GM12878 (cell line): ENCODE results near the gene FRMD8. TPM values are rescaled to one million over a fixed set of nuclear protein-coding genes. Genes with fewer than 3 reads are reported as not detected.

Experiments
- ATAC-seq: fragments of 200-7000 bp; cut with Tn5 transposase; 3 replicates; pipeline ENCODE4 v1.9.1; 2020; ENCODE audit warnings: mild to moderate bottlenecking, moderate library complexity
- BruUV-seq: library from RNA; stranded (reverse); fragments of 400-500 nt; replicated peaks from 2 replicates; lab custom pipeline; 2021; lab: Mats Ljungman, UMichigan
- CTCF ChIA-PET: fragments of 300-600 bp; sonication (Branson Sonifier 250); formaldehyde crosslinking; extraction: SDS; loops from one replicate; lab custom pipeline; 2021; ENCODE audit warnings: inconsistent platforms; lab: Yijun Ruan, JAX
- POLR2A ChIA-PET: fragments of 350-600 bp; formaldehyde crosslinking; extraction: SDS; loops from one replicate; lab custom pipeline; 2021; ENCODE audit warnings: inconsistent platforms; lab: Charles Lee
- RAD21 ChIA-PET: fragments of 300-600 bp; sonication (Branson Sonifier 250); formaldehyde crosslinking; loops from one replicate; lab custom pipeline; 2023; ENCODE audit warnings: antibody characterized with exemption; ENCODE audit not compliant: unreplicated experiment; lab: Charles Lee
- SMC1A ChIA-PET: fragments of 300-600 bp; sonication (Branson Sonifier 250); formaldehyde crosslinking; loops from one replicate; lab custom pipeline; 2023; ENCODE audit not compliant: unreplicated experiment, uncharacterized antibody; lab: Charles Lee
- DNase-seq: peaks from one replicate; pipeline ENCODE4 v3.0.0-alpha.2; 2011; ENCODE audit warnings: low read depth, low spot score
- FAIRE-seq: peaks from 3 replicates; lab custom pipeline; 2011; peaks lifted over from hg19 to GRCh38; lab: Jason Lieb, UNC
- H2AFZ ChIP-seq: 2 replicates; pipeline ENCODE4 v1.6.0; 2011; ENCODE audit warnings: low read depth, low read length, control low read depth; ENCODE audit not compliant: control insufficient read depth
- H3K27ac ChIP-seq: 2 replicates; pipeline ENCODE4 v1.5.1; 2011; ENCODE audit warnings: control low read depth; ENCODE audit not compliant: control insufficient read depth, insufficient read depth
- H3K27me3 ChIP-seq, 2 experiments: replicated peaks in 1 of 2; 2 replicates each; pipeline versions ENCODE4 v1.6.0 to v1.6.1; 2011; ENCODE audit warnings: low read length in 1 of 2; ENCODE audit not compliant: control insufficient read depth in 2 of 2, insufficient read depth in 2 of 2
- H3K36me3 ChIP-seq, 2 experiments: 2 replicates each; pipeline ENCODE4 v1.5.1; 2011; ENCODE audit warnings: low read length in 1 of 2; ENCODE audit not compliant: control insufficient read depth in 2 of 2, insufficient read depth in 2 of 2
- H3K4me1 ChIP-seq: 2 replicates; pipeline ENCODE4 v1.6.1; 2011; ENCODE audit warnings: mild to moderate bottlenecking, low read length, moderate library complexity, mixed read lengths; ENCODE audit not compliant: control insufficient read depth, insufficient read depth
- H3K4me2 ChIP-seq: 2 replicates; pipeline ENCODE4 v1.6.0; 2011; ENCODE audit warnings: control low read depth; ENCODE audit not compliant: control insufficient read depth, insufficient read depth
- H3K4me3 ChIP-seq: fragments of 200-600 bp; sonication (generic); 2 replicates; pipeline ENCODE4 v1.5.1; 2016
- H3K79me2 ChIP-seq: 2 replicates; pipeline ENCODE4 v1.6.0; 2011; ENCODE audit warnings: low read length; ENCODE audit not compliant: control insufficient read depth, insufficient read depth
- H3K9ac ChIP-seq: 2 replicates; pipeline ENCODE4 v1.8.0; 2011; ENCODE audit warnings: low read length, control low read depth, mixed read lengths; ENCODE audit not compliant: control insufficient read depth, insufficient read depth
- H3K9me3 ChIP-seq: replicated peaks from 3 replicates; pipeline ENCODE4 v1.5.1; 2011; ENCODE audit warnings: mild to moderate bottlenecking, low read length; ENCODE audit not compliant: control insufficient read depth, insufficient read depth
- H4K20me1 ChIP-seq: 2 replicates; pipeline ENCODE4 v1.6.0; 2011; ENCODE audit not compliant: control insufficient read depth, insufficient read depth
- CBX3 ChIP-seq: fragments of 200-600 bp; sonication (generic); IDR thresholded peaks from 2 replicates; pipeline ENCODE4 v1.6.1; 2016; ENCODE audit warnings: low read depth, borderline replicate concordance
- HDGF ChIP-seq: fragments of 450-650 bp; IDR thresholded peaks from 2 replicates; pipeline ENCODE4 v1.6.1; 2016; ENCODE audit warnings: antibody characterized with exemption
- KLF5 ChIP-seq: fragments of 450-650 bp; IDR thresholded peaks from 2 replicates; pipeline ENCODE4 v1.6.1; 2014; ENCODE audit warnings: mild to moderate bottlenecking; ENCODE audit not compliant: partially characterized antibody
- NFXL1 ChIP-seq: fragments of 450-650 bp; IDR thresholded peaks from 2 replicates; pipeline ENCODE4 v1.6.1; 2017; ENCODE audit warnings: antibody characterized with exemption, mild to moderate bottlenecking, borderline replicate concordance
- RUNX3 ChIP-seq: IDR thresholded peaks from 2 replicates; pipeline ENCODE4 v1.6.1; 2012; ENCODE audit warnings: low read length, inconsistent platforms
- SMARCA5 ChIP-seq: fragments of 450-650 bp; IDR thresholded peaks from 2 replicates; pipeline ENCODE4 v1.6.1; 2017; ENCODE audit warnings: mild to moderate bottlenecking
- ZZZ3 ChIP-seq: IDR thresholded peaks from 2 replicates; pipeline ENCODE4 v1.6.1; 2011; ENCODE audit warnings: low read depth; ENCODE audit not compliant: control insufficient read depth, insufficient read length
- WGBS: methylation state at CpG from one replicate; pipeline ENCODE4 v1.1.6; 2016; ENCODE audit warnings: low lambda C conversion rate; ENCODE audit not compliant: insufficient replicate concordance, insufficient coverage; ENCODE audit errors: missing lambda C conversion rate; 5-methylcytosine and 5-hydroxymethylcytosine counted together
- in situ Hi-C: fragments of 300-500 bp; cut with MboI; formaldehyde crosslinking; loops from 9 replicates; pipeline ENCODE4 v1.14.3; 2018; ENCODE audit warnings: mixed read lengths
- intact Hi-C: fragments of 100-400 bp; cut with micrococcal nuclease; formaldehyde crosslinking; loops from one replicate; pipeline ENCODE4 v1.14.2; 2022; ENCODE audit not compliant: unreplicated experiment
- polyA plus RNA-seq, 11 experiments: library from polyadenylated mRNA; depleted of rRNA in 4 of 11; unstranded in 6 of 11; stranded (reverse) in 5 of 11; fragments of >200 nt; fragmentation: Nextera tagmentation in 4 of 11; fragmentation: Illumina TruSeq in 1 of 11; extraction: Ambion mirVana in 4 of 11; extraction: Trizol in 1 of 11; gene quantifications; 1 replicate in 1 of 11; 2 replicates in 10 of 11; pipeline versions ENCODE4 v1.2.1 to v1.2.3, GENCODE V29; 2011 to 2016; ENCODE audit warnings: inconsistent platforms in 2 of 11, missing spikeins in 2 of 11, low read depth in 1 of 11
- total RNA-seq, 4 experiments: library from RNA; depleted of rRNA in 3 of 4; stranded (reverse); fragments of >200 nt in 3 of 4; fragmentation: Illumina TruSeq in 1 of 4; extraction: Trizol in 1 of 4; gene quantifications; 2 replicates each; pipeline versions ENCODE4 v1.2.1 to v1.2.3, GENCODE V29; 2013 to 2021
- TF ChIP-seq, protein P1 (sequence below): fragments of 450-650 bp; IDR thresholded peaks from 2 replicates; pipeline ENCODE4 v1.6.1; 2016; ENCODE audit warnings: mild to moderate bottlenecking, moderate library complexity, borderline replicate concordance
- TF ChIP-seq, protein P2 (sequence below): fragments of 450-650 bp; IDR thresholded peaks from 2 replicates; pipeline ENCODE4 v1.6.1; 2016; ENCODE audit warnings: mild to moderate bottlenecking
- TF ChIP-seq, protein P3 (sequence below): fragments of 450-650 bp; IDR thresholded peaks from 2 replicates; pipeline ENCODE4 v1.6.1; 2014; ENCODE audit warnings: mild to moderate bottlenecking
- TF ChIP-seq, protein P4 (sequence below): fragments of 450-650 bp; IDR thresholded peaks from 2 replicates; pipeline ENCODE4 v1.6.1; 2016; ENCODE audit warnings: mild to moderate bottlenecking
- TF ChIP-seq, protein P5 (sequence below): fragments of 450-650 bp; formaldehyde crosslinking; IDR thresholded peaks from 2 replicates; pipeline ENCODE4 v1.4.0; 2022; ENCODE audit warnings: mild to moderate bottlenecking, moderate library complexity

FRMD8 gene
- total and polyA plus RNA-seq, 10 of the 15 experiments (the other 5 are each of a cell fraction or from before 2014, with no cell fraction given) = 8.3 to 69.4 (median 28.0) TPM

DNA sequence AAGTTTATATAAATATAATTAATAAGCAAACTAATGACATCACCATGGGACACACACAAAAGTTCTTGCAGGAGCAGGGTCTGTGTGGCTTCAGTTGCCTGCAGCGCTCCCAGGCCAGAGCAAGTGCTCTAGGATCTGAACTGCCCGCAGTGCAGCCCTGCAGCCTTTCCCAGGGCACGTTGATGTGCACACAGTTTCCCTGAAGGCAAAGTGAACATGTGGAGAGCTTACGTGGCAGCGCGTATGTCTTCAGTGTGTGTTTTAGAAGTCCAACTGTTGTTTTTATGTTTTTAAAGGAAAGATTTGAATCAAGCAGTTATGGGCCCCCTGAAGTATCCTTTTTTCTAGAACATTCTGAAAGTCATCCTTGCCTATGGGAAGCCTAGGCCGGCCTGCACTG is 33.1 kb upstream of the FRMD8 start:
- DNase-seq (no peak), FAIRE-seq (no peak), ATAC-seq (no peak)
- intact Hi-C loops (no loop called here), in situ Hi-C loops (no loop called here)
- POLR2A ChIA-PET = interaction anchor here (0.9 to 1.8 kb wide), 3 partner anchors 13 to 155 kb away, joined by 3 to 5 read pairs (median 4); no protein-coding TSS in a partner anchor
- Histone ChIP-seq H4K20me1 (no peaks in the 10 kb centered on the region), H3K4me3 (no peak overlapping the region), H3K27me3 (0 out of 4 replicates have a peak, but pooled peaks cover 0 to 3% of the 10 kb centered on the region in 2 experiments), H3K4me2 (no peak overlapping the region), H3K4me1 (peaks cover 4% of the 10 kb centered on the region), H3K79me2 (no peaks in the 10 kb centered on the region), H3K36me3 (peaks cover 15 to 17% of the 10 kb centered on the region in 2 experiments; a peak in 3 of 4 replicates), H3K27ac (no peak overlapping the region), H3K9ac (no peak overlapping the region), H2AFZ (no peak overlapping the region), H3K9me3 (no peaks in the 10 kb centered on the region)
- RAD21 ChIA-PET = interaction anchor here (1.0 to 2.5 kb wide), 3 partner anchors 19 to 128 kb away, joined by 3 to 9 read pairs (median 4); partner anchors contain the start of gene DPF2
- SMC1A ChIA-PET = interaction anchor here (1.0 to 1.1 kb wide), 2 partner anchors 15 to 20 kb away, joined by 3 read pairs; partner anchors contain the start of gene DPF2
- BruUV-seq = no TSS peak
- WGBS = 77% methylated on average over 7 of the region's 7 CpGs
- TF ChIP-seq, protein P1, sequence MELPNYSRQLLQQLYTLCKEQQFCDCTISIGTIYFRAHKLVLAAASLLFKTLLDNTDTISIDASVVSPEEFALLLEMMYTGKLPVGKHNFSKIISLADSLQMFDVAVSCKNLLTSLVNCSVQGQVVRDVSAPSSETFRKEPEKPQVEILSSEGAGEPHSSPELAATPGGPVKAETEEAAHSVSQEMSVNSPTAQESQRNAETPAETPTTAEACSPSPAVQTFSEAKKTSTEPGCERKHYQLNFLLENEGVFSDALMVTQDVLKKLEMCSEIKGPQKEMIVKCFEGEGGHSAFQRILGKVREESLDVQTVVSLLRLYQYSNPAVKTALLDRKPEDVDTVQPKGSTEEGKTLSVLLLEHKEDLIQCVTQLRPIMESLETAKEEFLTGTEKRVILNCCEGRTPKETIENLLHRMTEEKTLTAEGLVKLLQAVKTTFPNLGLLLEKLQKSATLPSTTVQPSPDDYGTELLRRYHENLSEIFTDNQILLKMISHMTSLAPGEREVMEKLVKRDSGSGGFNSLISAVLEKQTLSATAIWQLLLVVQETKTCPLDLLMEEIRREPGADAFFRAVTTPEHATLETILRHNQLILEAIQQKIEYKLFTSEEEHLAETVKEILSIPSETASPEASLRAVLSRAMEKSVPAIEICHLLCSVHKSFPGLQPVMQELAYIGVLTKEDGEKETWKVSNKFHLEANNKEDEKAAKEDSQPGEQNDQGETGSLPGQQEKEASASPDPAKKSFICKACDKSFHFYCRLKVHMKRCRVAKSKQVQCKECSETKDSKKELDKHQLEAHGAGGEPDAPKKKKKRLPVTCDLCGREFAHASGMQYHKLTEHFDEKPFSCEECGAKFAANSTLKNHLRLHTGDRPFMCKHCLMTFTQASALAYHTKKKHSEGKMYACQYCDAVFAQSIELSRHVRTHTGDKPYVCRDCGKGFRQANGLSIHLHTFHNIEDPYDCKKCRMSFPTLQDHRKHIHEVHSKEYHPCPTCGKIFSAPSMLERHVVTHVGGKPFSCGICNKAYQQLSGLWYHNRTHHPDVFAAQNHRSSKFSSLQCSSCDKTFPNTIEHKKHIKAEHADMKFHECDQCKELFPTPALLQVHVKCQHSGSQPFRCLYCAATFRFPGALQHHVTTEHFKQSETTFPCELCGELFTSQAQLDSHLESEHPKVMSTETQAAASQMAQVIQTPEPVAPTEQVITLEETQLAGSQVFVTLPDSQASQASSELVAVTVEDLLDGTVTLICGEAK = no peak
- TF ChIP-seq NFXL1 = no peak
- no peak for TF ChIP-seq ZZZ3
- TF ChIP-seq, protein P2, sequence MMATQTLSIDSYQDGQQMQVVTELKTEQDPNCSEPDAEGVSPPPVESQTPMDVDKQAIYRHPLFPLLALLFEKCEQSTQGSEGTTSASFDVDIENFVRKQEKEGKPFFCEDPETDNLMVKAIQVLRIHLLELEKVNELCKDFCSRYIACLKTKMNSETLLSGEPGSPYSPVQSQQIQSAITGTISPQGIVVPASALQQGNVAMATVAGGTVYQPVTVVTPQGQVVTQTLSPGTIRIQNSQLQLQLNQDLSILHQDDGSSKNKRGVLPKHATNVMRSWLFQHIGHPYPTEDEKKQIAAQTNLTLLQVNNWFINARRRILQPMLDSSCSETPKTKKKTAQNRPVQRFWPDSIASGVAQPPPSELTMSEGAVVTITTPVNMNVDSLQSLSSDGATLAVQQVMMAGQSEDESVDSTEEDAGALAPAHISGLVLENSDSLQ = no peak
- TF ChIP-seq KLF5 = no peak
- TF ChIP-seq RUNX3 = no peak
- TF ChIP-seq, protein P3, sequence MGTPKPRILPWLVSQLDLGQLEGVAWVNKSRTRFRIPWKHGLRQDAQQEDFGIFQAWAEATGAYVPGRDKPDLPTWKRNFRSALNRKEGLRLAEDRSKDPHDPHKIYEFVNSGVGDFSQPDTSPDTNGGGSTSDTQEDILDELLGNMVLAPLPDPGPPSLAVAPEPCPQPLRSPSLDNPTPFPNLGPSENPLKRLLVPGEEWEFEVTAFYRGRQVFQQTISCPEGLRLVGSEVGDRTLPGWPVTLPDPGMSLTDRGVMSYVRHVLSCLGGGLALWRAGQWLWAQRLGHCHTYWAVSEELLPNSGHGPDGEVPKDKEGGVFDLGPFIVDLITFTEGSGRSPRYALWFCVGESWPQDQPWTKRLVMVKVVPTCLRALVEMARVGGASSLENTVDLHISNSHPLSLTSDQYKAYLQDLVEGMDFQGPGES = no peak
- TF ChIP-seq, protein P4, sequence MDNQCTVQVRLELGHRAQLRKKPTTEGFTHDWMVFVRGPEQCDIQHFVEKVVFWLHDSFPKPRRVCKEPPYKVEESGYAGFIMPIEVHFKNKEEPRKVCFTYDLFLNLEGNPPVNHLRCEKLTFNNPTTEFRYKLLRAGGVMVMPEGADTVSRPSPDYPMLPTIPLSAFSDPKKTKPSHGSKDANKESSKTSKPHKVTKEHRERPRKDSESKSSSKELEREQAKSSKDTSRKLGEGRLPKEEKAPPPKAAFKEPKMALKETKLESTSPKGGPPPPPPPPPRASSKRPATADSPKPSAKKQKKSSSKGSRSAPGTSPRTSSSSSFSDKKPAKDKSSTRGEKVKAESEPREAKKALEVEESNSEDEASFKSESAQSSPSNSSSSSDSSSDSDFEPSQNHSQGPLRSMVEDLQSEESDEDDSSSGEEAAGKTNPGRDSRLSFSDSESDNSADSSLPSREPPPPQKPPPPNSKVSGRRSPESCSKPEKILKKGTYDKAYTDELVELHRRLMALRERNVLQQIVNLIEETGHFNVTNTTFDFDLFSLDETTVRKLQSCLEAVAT = no peak
- no peak for TF ChIP-seq SMARCA5
- TF ChIP-seq HDGF = no peak
- TF ChIP-seq CBX3 = no peak
- TF ChIP-seq, protein P5, sequence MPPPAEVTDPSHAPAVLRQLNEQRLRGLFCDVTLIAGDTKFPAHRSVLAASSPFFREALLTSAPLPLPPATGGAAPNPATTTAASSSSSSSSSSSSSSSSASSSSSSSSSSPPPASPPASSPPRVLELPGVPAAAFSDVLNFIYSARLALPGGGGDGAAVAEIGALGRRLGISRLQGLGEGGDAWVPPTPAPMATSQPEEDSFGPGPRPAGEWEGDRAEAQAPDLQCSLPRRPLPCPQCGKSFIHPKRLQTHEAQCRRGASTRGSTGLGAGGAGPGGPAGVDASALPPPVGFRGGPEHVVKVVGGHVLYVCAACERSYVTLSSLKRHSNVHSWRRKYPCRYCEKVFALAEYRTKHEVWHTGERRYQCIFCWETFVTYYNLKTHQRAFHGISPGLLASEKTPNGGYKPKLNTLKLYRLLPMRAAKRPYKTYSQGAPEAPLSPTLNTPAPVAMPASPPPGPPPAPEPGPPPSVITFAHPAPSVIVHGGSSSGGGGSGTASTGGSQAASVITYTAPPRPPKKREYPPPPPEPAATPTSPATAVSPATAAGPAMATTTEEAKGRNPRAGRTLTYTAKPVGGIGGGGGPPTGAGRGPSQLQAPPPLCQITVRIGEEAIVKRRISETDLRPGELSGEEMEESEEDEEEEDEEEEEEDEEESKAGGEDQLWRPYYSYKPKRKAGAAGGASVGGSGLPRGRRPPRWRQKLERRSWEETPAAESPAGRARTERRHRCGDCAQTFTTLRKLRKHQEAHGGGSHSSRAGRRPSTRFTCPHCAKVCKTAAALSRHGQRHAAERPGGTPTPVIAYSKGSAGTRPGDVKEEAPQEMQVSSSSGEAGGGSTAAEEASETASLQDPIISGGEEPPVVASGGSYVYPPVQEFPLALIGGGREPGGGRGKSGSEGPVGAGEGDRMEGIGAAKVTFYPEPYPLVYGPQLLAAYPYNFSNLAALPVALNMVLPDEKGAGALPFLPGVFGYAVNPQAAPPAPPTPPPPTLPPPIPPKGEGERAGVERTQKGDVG (CRISPR knock-in tag) = no peak
- CTCF ChIA-PET = interaction anchor here (0.8 to 1.8 kb wide), 8 partner anchors 8 to 164 kb away, joined by 3 to 6 read pairs (median 3); partner anchors contain the start of gene DPF2
